EH (cell line): ENCODE results near the gene MYOM3.

Experiments
- DNase-seq: peaks from one replicate; pipeline ENCODE4 v3.0.0-alpha.2; 2015; ENCODE audit warnings: low read depth

MYOM3 gene

GRCh38 chr1:24114753-24115152 lies 2.8 kb upstream of the MYOM3 start:
- no peak for DNase-seq

GRCh38 chr1:24113641-24114033 lies 1.7 kb upstream of the MYOM3 start:
- no peak for DNase-seq

GRCh38 chr1:24111262-24111995 lies 506 bp downstream of the MYOM3 start:
- DNase-seq = no peak

- no peak for DNase-seq
Measured at GRCh38 chr1:24110642-24111261, 1.2 kb downstream of the MYOM3 start.

GRCh38 chr1:24109686-24110475 lies 2.1 kb downstream of the MYOM3 start:
- no peak for DNase-seq

- no peak for DNase-seq
Measured at GRCh38 chr1:24109166-24109483, 2.8 kb downstream of the MYOM3 start.

- DNase-seq = peak; percentile 86
Measured at GRCh38 chr1:24108334-24109165, 3.4 kb downstream of the MYOM3 start.

GRCh38 chr1:24107462-24108138 lies 4.3 kb downstream of the MYOM3 start:
- peak; percentile 58 for DNase-seq

GRCh38 chr1:24105368-24106160 lies 6.4 kb downstream of the MYOM3 start:
- DNase-seq = no peak

- DNase-seq = no peak
Measured at GRCh38 chr1:24104854-24105253, 7.1 kb downstream of the MYOM3 start.

GRCh38 chr1:24103879-24104278 lies 8.1 kb downstream of the MYOM3 start:
- DNase-seq = no peak

GRCh38 chr1:24103408-24103807 lies 8.5 kb downstream of the MYOM3 start:
- no peak for DNase-seq

GRCh38 chr1:24102961-24103360 lies 9.0 kb downstream of the MYOM3 start:
- DNase-seq = no peak

GRCh38 chr1:24101796-24102586 lies 9.9 kb downstream of the MYOM3 start:
- DNase-seq = no peak

GRCh38 chr1:24100945-24101737 lies 10.8 kb downstream of the MYOM3 start:
- no peak for DNase-seq

- no peak for DNase-seq
Measured at GRCh38 chr1:24098943-24099638, 12.8 kb downstream of the MYOM3 start.

- DNase-seq = no peak
Measured at GRCh38 chr1:24098102-24098501, 13.8 kb downstream of the MYOM3 start.

- DNase-seq = no peak
Measured at GRCh38 chr1:24097663-24098062, 14.3 kb downstream of the MYOM3 start.

- DNase-seq = no peak
Measured at GRCh38 chr1:24096739-24097103, 15.2 kb downstream of the MYOM3 start.
